HCT116 (cell line): ENCODE data around the gene TMEM132C. TPM values are rescaled to one million over a fixed set of nuclear protein-coding genes. Genes with fewer than 3 reads are reported as not detected.

Source experiments
- ATAC-seq: fragments of 200-7000 bp; cut with Tn5 transposase; 2 replicates; pipeline ENCODE4 v1.9.1; 2020; ENCODE audit warnings: mild to moderate bottlenecking, moderate library complexity
- BruUV-seq: library from RNA; stranded (reverse); fragments of 400-500 nt; replicated peaks from 2 replicates; lab custom pipeline; 2021; lab: Mats Ljungman, UMichigan
- CTCF ChIA-PET: fragments of 300-600 bp; sonication (Branson Sonifier 250); formaldehyde crosslinking; loops from one replicate; lab custom pipeline; 2021; ENCODE audit warnings: antibody characterized with exemption; lab: Charles Lee
- POLR2A ChIA-PET: fragments of 300-600, 350-600 bp; sonication (Branson Sonifier 250); formaldehyde crosslinking; loops from one replicate; lab custom pipeline; 2021; ENCODE audit warnings: antibody characterized with exemption; lab: Charles Lee
- RAD21 ChIA-PET, 2 experiments: fragments of 300-600 bp; sonication (Branson Sonifier 250); formaldehyde crosslinking; loops; one replicate each; lab custom pipeline; 2023; ENCODE audit warnings: low total read pairs in 2 of 2; ENCODE audit not compliant: uncharacterized antibody in 2 of 2, unreplicated experiment in 2 of 2, low non-redundant PET in 1 of 2; lab: Charles Lee
- DNase-seq: peaks from one replicate; pipeline ENCODE4 v3.0.0-alpha.2; 2010; ENCODE audit warnings: low read depth, low spot score
- H2AFZ ChIP-seq: fragments of 200-600 bp; shearing (Covaris generic), sonication (generic); 2 replicates; pipeline ENCODE4 v1.6.1; 2017; ENCODE audit warnings: low read depth, mixed run types, mixed read lengths, antibody characterized with exemption, low read length; ENCODE audit not compliant: poor library complexity, severe bottlenecking
- H3K27ac ChIP-seq: 2 replicates; pipeline ENCODE4 v1.5.1; 2012; ENCODE audit warnings: low read depth, low read length
- H3K27me3 ChIP-seq: fragments of 200-600 bp; sonication (generic); 2 replicates; pipeline ENCODE4 v1.6.1; 2016; ENCODE audit warnings: mixed run types, low read length, mixed read lengths; ENCODE audit not compliant: insufficient read depth
- H3K36me3 ChIP-seq, 2 experiments: fragments of 200-500 bp in 1 of 2; fragments of 200-600 bp in 1 of 2; sonication (Bioruptor generic) in 1 of 2; sonication (generic) in 1 of 2; 2 replicates each; pipeline versions ENCODE4 v1.5.1 to v1.6.1; 2014 to 2016; ENCODE audit warnings: low read length in 2 of 2, inconsistent platforms in 1 of 2, mixed read lengths in 1 of 2, mixed run types in 1 of 2; ENCODE audit not compliant: insufficient read depth in 2 of 2, control insufficient read depth in 1 of 2
- H3K4me1 ChIP-seq, 2 experiments: fragments of 200-600 bp in 1 of 2; sonication (generic) in 1 of 2; 2 replicates each; pipeline versions ENCODE4 v1.5.1 to v1.6.1; 2012 to 2017; ENCODE audit warnings: low read length in 2 of 2, inconsistent platforms in 1 of 2, mild to moderate bottlenecking in 1 of 2, mixed read lengths in 1 of 2, mixed run types in 1 of 2, moderate library complexity in 1 of 2; ENCODE audit not compliant: insufficient read depth in 2 of 2, control insufficient read depth in 1 of 2
- H3K4me2 ChIP-seq: fragments of 200-600 bp; sonication (generic); 2 replicates; pipeline ENCODE4 v1.6.1; 2017; ENCODE audit warnings: mixed run types, low read length, mixed read lengths
- H3K4me3 ChIP-seq, 2 experiments: fragments of 200-600 bp in 1 of 2; sonication (generic) in 1 of 2; replicated peaks in 1 of 2; 2 replicates each; pipeline ENCODE4 v1.5.1; 2011 to 2016; ENCODE audit warnings: low read length in 2 of 2, control low read depth in 1 of 2, low read depth in 1 of 2, mild to moderate bottlenecking in 1 of 2, mixed read lengths in 1 of 2, mixed run types in 1 of 2
- H3K79me2 ChIP-seq: fragments of 200-600 bp; sonication (generic); 2 replicates; pipeline ENCODE4 v1.6.1; 2017; ENCODE audit warnings: mild to moderate bottlenecking, mixed run types, low read length, moderate library complexity, mixed read lengths; ENCODE audit not compliant: insufficient read depth
- H3K9ac ChIP-seq: fragments of 200-600 bp; sonication (generic); 2 replicates; pipeline ENCODE4 v1.6.1; 2016; ENCODE audit warnings: low read length, mixed read lengths
- H3K9me2 ChIP-seq: fragments of 200-600 bp; sonication (generic), shearing (Covaris generic); 2 replicates; pipeline ENCODE4 v1.6.1; 2017; ENCODE audit warnings: mixed run types, mild to moderate bottlenecking, moderate library complexity; ENCODE audit not compliant: insufficient read depth
- H3K9me3 ChIP-seq, 2 experiments: fragments of 200-500 bp in 1 of 2; fragments of 200-600 bp in 1 of 2; sonication (Bioruptor generic) in 1 of 2; sonication (generic) in 1 of 2; 2 replicates each; pipeline ENCODE4 v1.6.1; 2014 to 2017; ENCODE audit warnings: low read length in 2 of 2, mixed read lengths in 2 of 2, inconsistent platforms in 1 of 2, low read depth in 1 of 2, mild to moderate bottlenecking in 1 of 2, mixed run types in 1 of 2, moderate library complexity in 1 of 2; ENCODE audit not compliant: control insufficient read depth in 1 of 2, insufficient read depth in 1 of 2
- H4K20me1 ChIP-seq: fragments of 200-600 bp; sonication (generic), shearing (Covaris generic); 2 replicates; pipeline ENCODE4 v1.6.1; 2017; ENCODE audit warnings: mixed run types, mild to moderate bottlenecking, moderate library complexity; ENCODE audit not compliant: insufficient read depth
- CBX3 ChIP-seq: IDR thresholded peaks from 2 replicates; pipeline ENCODE4 v1.6.1; 2012; ENCODE audit warnings: low read depth
- CEBPB ChIP-seq: IDR thresholded peaks from 2 replicates; pipeline ENCODE4 v1.6.1; 2012; ENCODE audit warnings: low read depth
- EGR1 ChIP-seq: IDR thresholded peaks from 2 replicates; pipeline ENCODE4 v1.6.1; 2012; ENCODE audit warnings: low read depth
- ELF1 ChIP-seq: IDR thresholded peaks from 2 replicates; pipeline ENCODE4 v1.6.1; 2012; ENCODE audit warnings: low read depth, borderline replicate concordance
- EZH2 ChIP-seq: fragments of 200-600 bp; sonication (generic); IDR thresholded peaks from 2 replicates; pipeline ENCODE4 v1.6.1; 2017; ENCODE audit warnings: antibody characterized with exemption, mixed run types
- JUND ChIP-seq: IDR thresholded peaks from 2 replicates; pipeline ENCODE4 v1.6.1; 2012
- RAD21 ChIP-seq: IDR thresholded peaks from 2 replicates; pipeline ENCODE4 v1.6.1; 2012; ENCODE audit warnings: low read depth, mild to moderate bottlenecking
- SIN3A ChIP-seq: IDR thresholded peaks from 2 replicates; pipeline ENCODE4 v1.6.1; 2012; ENCODE audit warnings: low read depth
- YY1 ChIP-seq: IDR thresholded peaks from 2 replicates; pipeline ENCODE4 v1.6.1; 2011; ENCODE audit warnings: low read length, low read depth, moderate library complexity, mild to moderate bottlenecking; ENCODE audit not compliant: insufficient replicate concordance; ENCODE audit errors: extremely low read depth
- ZNF274 ChIP-seq: fragments of 200-500 bp; sonication (Bioruptor generic); IDR thresholded peaks from 2 replicates; pipeline ENCODE4 v1.6.1; 2014; ENCODE audit warnings: mild to moderate bottlenecking, low read depth, low read length, inconsistent platforms
- intact Hi-C: fragments of 100-400 bp; cut with micrococcal nuclease; formaldehyde crosslinking; loops from 2 replicates; pipeline ENCODE4 v1.10.0; 2022
- total RNA-seq: library from RNA; stranded (reverse); gene quantifications from one replicate; pipeline ENCODE4 v1.2.1, GENCODE V29; 2021; ENCODE audit not compliant: unreplicated experiment
- TF ChIP-seq, protein P1 (sequence below): IDR thresholded peaks from 2 replicates; pipeline ENCODE4 v1.6.1; 2012; ENCODE audit warnings: low read depth
- TF ChIP-seq, protein P2 (sequence below), 3 experiments: fragments of 200-600 bp in 1 of 3; sonication (generic) in 1 of 3; IDR thresholded peaks in 2 of 3; conservative IDR thresholded peaks in 1 of 3; 2 replicates each; pipeline ENCODE4 v1.5.1; 2012 to 2017; ENCODE audit warnings: low read depth in 2 of 3, low read length in 2 of 3, antibody characterized with exemption in 1 of 3, borderline replicate concordance in 1 of 3, control low read depth in 1 of 3, mild to moderate bottlenecking in 1 of 3, mixed read lengths in 1 of 3, mixed run types in 1 of 3, moderate library complexity in 1 of 3; ENCODE audit not compliant: insufficient read depth in 1 of 3

Gene TMEM132C
- total RNA-seq, 1 experiment from 2014 or later: not detected

DNA sequence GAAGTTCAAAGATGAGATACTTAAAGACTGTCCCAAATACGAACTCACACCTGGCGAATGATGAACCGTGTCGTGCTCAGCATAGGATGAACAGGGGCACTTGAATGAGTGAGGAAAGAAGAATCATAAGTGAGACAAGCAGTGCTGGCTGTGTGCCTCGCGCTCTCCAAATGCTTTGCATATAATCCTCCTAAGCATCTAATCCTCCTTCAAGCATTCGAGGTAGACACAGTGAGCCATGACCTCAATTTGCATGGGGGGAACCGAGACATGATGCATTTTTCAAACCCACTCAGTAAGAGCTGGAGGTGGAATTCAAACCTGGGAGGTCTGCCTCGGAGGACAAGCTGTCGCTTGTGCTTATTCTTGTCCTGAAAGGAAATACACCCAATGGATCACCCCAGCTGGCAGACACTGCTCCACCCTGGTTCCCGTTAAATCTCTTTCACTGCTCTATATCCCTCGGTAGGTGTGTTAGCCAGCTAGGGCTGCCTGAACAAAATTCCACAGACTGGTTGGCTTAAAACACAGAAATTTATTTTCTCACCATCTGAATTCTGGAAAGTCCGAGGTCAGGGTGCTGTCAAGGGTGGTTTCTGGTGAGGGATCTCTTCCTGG lies 282.7 kb downstream of the TMEM132C start:
- BruUV-seq: no TSS peak
- peaks cover 0 to 24% of the 10 kb centered on the region in 2 experiments; a peak in 2 of 4 replicates for H3K9me3 ChIP-seq

More for the DNA sequence above, 282.7 kb downstream of the TMEM132C start:
- no peaks in the 10 kb centered on the region for H4K20me1 ChIP-seq
- no peak overlapping the region for H2AFZ ChIP-seq
- H3K4me2 ChIP-seq: no peak overlapping the region
- H3K79me2 ChIP-seq: no peaks in the 10 kb centered on the region
- ATAC-seq (no peak), DNase-seq (no peak)
- no peaks in the 10 kb centered on the region for H3K27me3 ChIP-seq
- H3K36me3 ChIP-seq: no peaks in the 10 kb centered on the region
- CTCF ChIA-PET: no interaction called here
- no peak overlapping the region for H3K9ac ChIP-seq
- RAD21 ChIA-PET: no interaction called here
- no peaks in the 10 kb centered on the region for H3K9me2 ChIP-seq
- TF ChIP-seq CBX3: no peak
- TF ChIP-seq, protein P1, sequence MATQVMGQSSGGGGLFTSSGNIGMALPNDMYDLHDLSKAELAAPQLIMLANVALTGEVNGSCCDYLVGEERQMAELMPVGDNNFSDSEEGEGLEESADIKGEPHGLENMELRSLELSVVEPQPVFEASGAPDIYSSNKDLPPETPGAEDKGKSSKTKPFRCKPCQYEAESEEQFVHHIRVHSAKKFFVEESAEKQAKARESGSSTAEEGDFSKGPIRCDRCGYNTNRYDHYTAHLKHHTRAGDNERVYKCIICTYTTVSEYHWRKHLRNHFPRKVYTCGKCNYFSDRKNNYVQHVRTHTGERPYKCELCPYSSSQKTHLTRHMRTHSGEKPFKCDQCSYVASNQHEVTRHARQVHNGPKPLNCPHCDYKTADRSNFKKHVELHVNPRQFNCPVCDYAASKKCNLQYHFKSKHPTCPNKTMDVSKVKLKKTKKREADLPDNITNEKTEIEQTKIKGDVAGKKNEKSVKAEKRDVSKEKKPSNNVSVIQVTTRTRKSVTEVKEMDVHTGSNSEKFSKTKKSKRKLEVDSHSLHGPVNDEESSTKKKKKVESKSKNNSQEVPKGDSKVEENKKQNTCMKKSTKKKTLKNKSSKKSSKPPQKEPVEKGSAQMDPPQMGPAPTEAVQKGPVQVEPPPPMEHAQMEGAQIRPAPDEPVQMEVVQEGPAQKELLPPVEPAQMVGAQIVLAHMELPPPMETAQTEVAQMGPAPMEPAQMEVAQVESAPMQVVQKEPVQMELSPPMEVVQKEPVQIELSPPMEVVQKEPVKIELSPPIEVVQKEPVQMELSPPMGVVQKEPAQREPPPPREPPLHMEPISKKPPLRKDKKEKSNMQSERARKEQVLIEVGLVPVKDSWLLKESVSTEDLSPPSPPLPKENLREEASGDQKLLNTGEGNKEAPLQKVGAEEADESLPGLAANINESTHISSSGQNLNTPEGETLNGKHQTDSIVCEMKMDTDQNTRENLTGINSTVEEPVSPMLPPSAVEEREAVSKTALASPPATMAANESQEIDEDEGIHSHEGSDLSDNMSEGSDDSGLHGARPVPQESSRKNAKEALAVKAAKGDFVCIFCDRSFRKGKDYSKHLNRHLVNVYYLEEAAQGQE: no peak
- TF ChIP-seq EZH2: no peak
- TF ChIP-seq ZNF274: no peak
- TF ChIP-seq CEBPB: no peak
- TF ChIP-seq RAD21: no peak
- no peak for TF ChIP-seq ELF1
- TF ChIP-seq EGR1: no peak
- no peak for TF ChIP-seq SIN3A
- TF ChIP-seq JUND: no peak
- no peak for TF ChIP-seq YY1
- TF ChIP-seq, protein P2, sequence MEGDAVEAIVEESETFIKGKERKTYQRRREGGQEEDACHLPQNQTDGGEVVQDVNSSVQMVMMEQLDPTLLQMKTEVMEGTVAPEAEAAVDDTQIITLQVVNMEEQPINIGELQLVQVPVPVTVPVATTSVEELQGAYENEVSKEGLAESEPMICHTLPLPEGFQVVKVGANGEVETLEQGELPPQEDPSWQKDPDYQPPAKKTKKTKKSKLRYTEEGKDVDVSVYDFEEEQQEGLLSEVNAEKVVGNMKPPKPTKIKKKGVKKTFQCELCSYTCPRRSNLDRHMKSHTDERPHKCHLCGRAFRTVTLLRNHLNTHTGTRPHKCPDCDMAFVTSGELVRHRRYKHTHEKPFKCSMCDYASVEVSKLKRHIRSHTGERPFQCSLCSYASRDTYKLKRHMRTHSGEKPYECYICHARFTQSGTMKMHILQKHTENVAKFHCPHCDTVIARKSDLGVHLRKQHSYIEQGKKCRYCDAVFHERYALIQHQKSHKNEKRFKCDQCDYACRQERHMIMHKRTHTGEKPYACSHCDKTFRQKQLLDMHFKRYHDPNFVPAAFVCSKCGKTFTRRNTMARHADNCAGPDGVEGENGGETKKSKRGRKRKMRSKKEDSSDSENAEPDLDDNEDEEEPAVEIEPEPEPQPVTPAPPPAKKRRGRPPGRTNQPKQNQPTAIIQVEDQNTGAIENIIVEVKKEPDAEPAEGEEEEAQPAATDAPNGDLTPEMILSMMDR (IDR thresholded peaks at IDR 0.05 in 2 of 3, conservative IDR thresholded peaks at IDR 0.05 in 1 of 3; ENCODE audit: borderline replicate concordance in 1 of 3, insufficient read depth in 1 of 3, low read depth in 2 of 3, low read length in 2 of 3): no peak
- intact Hi-C loops: no loop called here
- no peak overlapping the region for H3K27ac ChIP-seq
- no peak overlapping the region for H3K4me3 ChIP-seq
- POLR2A ChIA-PET: no interaction called here
- H3K4me1 ChIP-seq: no peaks in the 10 kb centered on the region
